ENCODE measurements around the gene GNG3.
"Not testable (repeated sequence)": the region's sequence is repeated elsewhere in the genome, so short reads cannot be mapped to it uniquely, and the experiment has no call there.

Gene GNG3

GRCh38 chr11:62707277-62707861 is at the start of gene GNG3, which contains the start of gene BSCL2:
GNG3 (plus strand) TSS chr11:62707676; CDS start chr11:62708296, 620 bp downstream.
BSCL2 (minus strand) TSS chr11:62707424; CDS start chr11:62707195, 229 bp downstream.
- no peak for DNase-seq (ENCODE audit: low read depth)

- DNase-seq (ENCODE audit: low read depth): no peak
Measured at GRCh38 chr11:62664405-62665074, 42.9 kb upstream of the GNG3 start.

GRCh38 chr11:62665075-62665598 is 42.3 kb upstream of the GNG3 start, which contains the start of the genes C11orf98 and CSKMT:
C11orf98 (minus strand) TSS chr11:62665210; CDS start chr11:62665169, 41 bp downstream.
CSKMT (plus strand) TSS chr11:62665312; CDS start chr11:62665880, 568 bp downstream.
- peak; percentile 87 for DNase-seq (ENCODE audit: low read depth)

- DNase-seq (ENCODE audit: low read depth): no peak
Measured at GRCh38 chr11:62665599-62666258, 41.7 kb upstream of the GNG3 start.

GRCh38 chr11:62666259-62666926 is 41.1 kb upstream of the GNG3 start:
- no peak for DNase-seq (ENCODE audit: low read depth)

- no peak for DNase-seq (ENCODE audit: low read depth)
Measured at GRCh38 chr11:62667460-62667859, 40.0 kb upstream of the GNG3 start.

- DNase-seq (ENCODE audit: low read depth): no peak
Measured at GRCh38 chr11:62669420-62670161, 37.9 kb upstream of the GNG3 start.

GRCh38 chr11:62671236-62671607 is 36.3 kb upstream of the GNG3 start:
- DNase-seq (ENCODE audit: low read depth): no peak

GRCh38 chr11:62671608-62672389 is 35.7 kb upstream of the GNG3 start, which contains the start of the genes LBHD1 and UQCC3:
LBHD1 (minus strand) TSS chr11:62672267; CDS start chr11:62670031, 2,236 bp downstream.
UQCC3 (plus strand) TSS chr11:62671673; CDS start chr11:62671746, 73 bp downstream.
- peak; percentile 58 for DNase-seq (ENCODE audit: low read depth)

GRCh38 chr11:62673196-62673525 is 34.3 kb upstream of the GNG3 start:
- DNase-seq (ENCODE audit: low read depth): no peak

GRCh38 chr11:62675415-62675814 is 32.1 kb upstream of the GNG3 start:
- not testable (repeated sequence) for DNase-seq (ENCODE audit: low read depth)

GRCh38 chr11:62676698-62677097 is 30.8 kb upstream of the GNG3 start:
- no peak for DNase-seq (ENCODE audit: low read depth)

- no peak for DNase-seq (ENCODE audit: low read depth)
Measured at GRCh38 chr11:62677156-62677555, 30.3 kb upstream of the GNG3 start.

- no peak for DNase-seq (ENCODE audit: low read depth)
Measured at GRCh38 chr11:62677714-62678113, 29.8 kb upstream of the GNG3 start.

- DNase-seq (ENCODE audit: low read depth): no peak
Measured at GRCh38 chr11:62678433-62678769, 29.1 kb upstream of the GNG3 start.

- DNase-seq (ENCODE audit: low read depth): peak; percentile 84
Measured at GRCh38 chr11:62678770-62679696, 28.4 kb upstream of the GNG3 start, which contains the start of gene UBXN1. UBXN1 (minus strand) TSS chr11:62679073; CDS start chr11:62678923, 150 bp downstream.

GRCh38 chr11:62680825-62681240 is 26.6 kb upstream of the GNG3 start:
- DNase-seq (ENCODE audit: low read depth): peak; percentile 65

- DNase-seq (ENCODE audit: low read depth): no peak
Measured at GRCh38 chr11:62682518-62682917, 25.0 kb upstream of the GNG3 start.

Measured in GM04504 (cell line).